ENCODE results near the gene CCDC43. TPM values are rescaled to one million over a fixed set of nuclear protein-coding genes. Genes with fewer than 3 reads are reported as not detected.

CCDC43 gene
- total and polyA plus RNA-seq, 9 of the 15 experiments (the other 6 are each of a cell fraction or from before 2014, with no cell fraction given) = 11.7 to 42.3 (median 25.9) TPM

GRCh38 chr17:44677136-44677535, 12.4 kb downstream of the CCDC43 start:
- Histone ChIP-seq H2AFZ (ENCODE audit: low read depth, low read length) (no peak overlapping the region), H3K4me1 (replicated peaks in 1 of 2; ENCODE audit: control insufficient read depth in 2 of 2, insufficient read depth in 2 of 2, low read length in 2 of 2) (no peaks in the 10 kb centered on the region), H3K36me3 (ENCODE audit: control insufficient read depth, insufficient read depth, low read length) (peaks cover 29% of the 10 kb centered on the region), H4K20me1 (replicated peaks; ENCODE audit: control insufficient read depth, insufficient read depth, low read length) (no peaks in the 10 kb centered on the region), H3K27ac (ENCODE audit: extremely low read depth, low read depth, low read length) (no peak overlapping the region), H3K27me3 (ENCODE audit: control insufficient read depth in 2 of 2, insufficient read depth in 2 of 2, low read length in 2 of 2) (no peaks in the 10 kb centered on the region), H3K9me3 (replicated peaks; ENCODE audit: control insufficient read depth, insufficient read depth, low read depth, low read length) (no peaks in the 10 kb centered on the region), H3K4me3 (no peak overlapping the region), H3K9ac (ENCODE audit: insufficient read depth in 1 of 2, low read depth in 2 of 2, low read length in 2 of 2) (no peak overlapping the region), H3K79me2 (ENCODE audit: control insufficient read depth, insufficient read depth, low read length) (no peaks in the 10 kb centered on the region), H3K9me1 (ENCODE audit: control insufficient read depth, insufficient read depth, low read length) (no peaks in the 10 kb centered on the region), H3K4me2 (ENCODE audit: insufficient read depth, low read length) (no peak overlapping the region)
- intact Hi-C loops (cut with micrococcal nuclease) = no loop called here
- no TSS peak for BruUV-seq (replicated peaks)
- DNase-seq (ENCODE audit: extremely low read depth in 1 of 4, low spot score in 3 of 4) = no peak
- WGBS (ENCODE audit: insufficient coverage, low coverage, missing lambda C conversion rate) = 50% methylated on average over 2 of the region's 2 CpGs
- ATAC-seq = no peak
- FAIRE-seq = no peak
- in situ Hi-C loops (cut with MboI) = no loop called here
- CTCF ChIA-PET (ENCODE audit: low intra/inter-chr PET ratio) = interaction anchor here (0.7 kb wide), 1 partner anchor 141 kb away, joined by 3 read pairs; no protein-coding TSS in a partner anchor
- POLR2A ChIA-PET = interaction anchor here (1.8 kb wide), 1 partner anchor 11 kb away, joined by 5 read pairs; no protein-coding TSS in a partner anchor
- no peak for TF ChIP-seq HMGXB4 (CRISPR knock-in tag; IDR thresholded peaks at IDR 0.05)
- TF ChIP-seq SLC30A9 (CRISPR knock-in tag; IDR thresholded peaks at IDR 0.05) = no peak
- no peak for TF ChIP-seq DACH1 (IDR thresholded peaks at IDR 0.05; ENCODE audit: partially characterized antibody)
- no peak for TF ChIP-seq NR1H2 (CRISPR knock-in tag; IDR thresholded peaks at IDR 0.05)
- no peak for TF ChIP-seq RCOR1 (IDR thresholded peaks at IDR 0.05; ENCODE audit: borderline replicate concordance in 1 of 2, low read depth in 2 of 2, low read length in 2 of 2)
- no peak for TF ChIP-seq NR0B1 (IDR thresholded peaks at IDR 0.05; ENCODE audit: partially characterized antibody)
- no peak for TF ChIP-seq CBFA2T3 (IDR thresholded peaks at IDR 0.05)
- no peak for TF ChIP-seq CTCF (IDR thresholded peaks at IDR 0.05 in 2 of 3, conservative IDR thresholded peaks at IDR 0.05 in 1 of 3; ENCODE audit: insufficient read depth in 2 of 3, low read depth in 1 of 3, low read length in 3 of 3)
- TF ChIP-seq TAF1 (IDR thresholded peaks at IDR 0.05; ENCODE audit: control insufficient read depth, extremely low read depth, insufficient read depth, low read length, severe bottlenecking) = no peak
- no peak for TF ChIP-seq ZZZ3 (IDR thresholded peaks at IDR 0.05)
- TF ChIP-seq LARP7 (IDR thresholded peaks at IDR 0.05) = no peak
- TF ChIP-seq E2F6 (IDR thresholded peaks at IDR 0.05; ENCODE audit: borderline replicate concordance in 1 of 2, extremely low read depth in 1 of 2, insufficient read depth in 1 of 2, insufficient read length in 1 of 2, low read depth in 1 of 2, low read length in 1 of 2, poor library complexity in 1 of 2, severe bottlenecking in 1 of 2) = no peak
